IPS-18a (cell line): ENCODE data around the gene PARVG.

Experiments used
- H3K27ac ChIP-seq: one replicate; pipeline ENCODE4 v1.5.1; 2013; ENCODE audit warnings: low read length
- H3K27me3 ChIP-seq: one replicate; pipeline ENCODE4 v1.6.1; 2013; ENCODE audit warnings: mild to moderate bottlenecking, low read length; ENCODE audit not compliant: control insufficient read depth, insufficient read depth
- H3K36me3 ChIP-seq: one replicate; pipeline ENCODE4 v1.6.1; 2013; ENCODE audit warnings: low read depth, low read length; ENCODE audit not compliant: control insufficient read depth
- H3K4me1 ChIP-seq: one replicate; pipeline ENCODE4 v1.6.1; 2013; ENCODE audit warnings: low read depth, low read length; ENCODE audit not compliant: control insufficient read depth
- H3K4me3 ChIP-seq: one replicate; pipeline ENCODE4 v1.5.1; 2013; ENCODE audit warnings: low read length
- H3K9ac ChIP-seq: one replicate; pipeline ENCODE4 v1.6.1; 2013; ENCODE audit warnings: mild to moderate bottlenecking, low read length, moderate library complexity
- H3K9me3 ChIP-seq: one replicate; pipeline ENCODE4 v1.6.1; 2013; ENCODE audit warnings: low read depth, low read length; ENCODE audit not compliant: control insufficient read depth

The PARVG gene

GRCh38 chr22:44157916-44158618, 22.7 kb upstream of the PARVG start:
- Histone ChIP-seq H3K4me1 (peaks cover 21% of the 10 kb centered on the region), H3K9ac (no peak overlapping the region), H3K9me3 (no peaks in the 10 kb centered on the region), H3K4me3 (peak overlapping the region; percentile 33), H3K36me3 (no peaks in the 10 kb centered on the region), H3K27ac (no peak overlapping the region), H3K27me3 (no peaks in the 10 kb centered on the region)

- no peaks in the 10 kb centered on the region for H3K27me3 ChIP-seq
- no peak overlapping the region for H3K9ac ChIP-seq
- no peaks in the 10 kb centered on the region for H3K36me3 ChIP-seq
- H3K4me3 ChIP-seq, result no peak overlapping the region
- H3K9me3 ChIP-seq, result no peaks in the 10 kb centered on the region
- H3K27ac ChIP-seq, result no peak overlapping the region
- H3K4me1 ChIP-seq, result peaks cover 21% of the 10 kb centered on the region
Measured at GRCh38 chr22:44158816-44159215, 21.9 kb upstream of the PARVG start.

GRCh38 chr22:44159221-44159620, 21.5 kb upstream of the PARVG start:
- H3K4me3 ChIP-seq, result no peak overlapping the region
- no peaks in the 10 kb centered on the region for H3K9me3 ChIP-seq
- H3K9ac ChIP-seq, result no peak overlapping the region

DNA sequence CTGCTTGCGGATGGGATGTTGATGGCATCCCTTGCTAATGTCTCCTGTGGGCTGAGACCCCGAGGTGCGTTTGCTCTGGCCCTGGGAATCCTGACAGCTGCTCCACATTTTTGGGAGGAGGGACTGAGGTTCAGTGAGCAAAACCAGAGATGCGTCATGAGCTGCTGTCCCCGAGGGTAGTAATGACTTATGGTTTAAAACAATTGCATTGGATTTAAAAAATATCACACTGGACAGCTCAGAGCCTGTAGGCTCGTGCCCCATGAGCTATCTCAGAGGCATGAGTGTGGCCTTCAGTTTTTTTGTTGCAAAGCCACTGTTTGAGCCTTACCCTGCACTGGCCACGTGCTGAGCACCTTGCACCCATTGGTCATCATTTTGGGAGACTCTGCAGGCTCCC, 20.9 kb upstream of the PARVG start:
- H3K4me3 ChIP-seq, result no peak overlapping the region
- no peaks in the 10 kb centered on the region for H3K36me3 ChIP-seq
- H3K4me1 ChIP-seq, result peaks cover 21% of the 10 kb centered on the region
- no peaks in the 10 kb centered on the region for H3K9me3 ChIP-seq
- no peak overlapping the region for H3K9ac ChIP-seq
- no peak overlapping the region for H3K27ac ChIP-seq
- no peaks in the 10 kb centered on the region for H3K27me3 ChIP-seq

More at GRCh38 chr22:44159221-44159620, 21.5 kb upstream of the PARVG start:
- Histone ChIP-seq H3K27ac (no peak overlapping the region), H3K4me1 (peaks cover 21% of the 10 kb centered on the region), H3K36me3 (no peaks in the 10 kb centered on the region), H3K27me3 (no peaks in the 10 kb centered on the region)

GRCh38 chr22:44160421-44160820, 20.3 kb upstream of the PARVG start:
- Histone ChIP-seq H3K36me3 (no peaks in the 10 kb centered on the region), H3K27ac (no peak overlapping the region), H3K4me3 (no peak overlapping the region), H3K9ac (no peak overlapping the region), H3K27me3 (no peaks in the 10 kb centered on the region), H3K9me3 (no peaks in the 10 kb centered on the region), H3K4me1 (peaks cover 21% of the 10 kb centered on the region)

DNA sequence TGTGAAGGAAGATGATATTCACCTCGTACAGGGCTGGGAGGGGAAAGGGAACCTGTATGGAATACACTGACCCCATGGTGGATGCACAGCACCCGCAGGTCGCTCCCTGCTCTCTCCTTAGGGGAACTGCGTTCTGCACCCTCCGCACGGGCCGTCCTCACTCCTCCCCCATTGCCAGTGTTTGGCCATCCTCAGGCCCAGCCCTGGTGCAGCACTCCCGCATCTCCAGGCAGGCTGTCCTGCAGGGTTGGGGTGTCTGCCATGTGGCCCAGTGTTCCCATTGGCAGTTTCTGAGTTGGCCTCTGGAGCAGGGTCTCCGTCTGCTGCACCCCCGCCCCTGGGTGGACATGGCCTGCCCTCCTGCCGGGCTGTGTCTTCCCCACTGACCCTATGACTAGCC, 19.1 kb upstream of the PARVG start:
- Histone ChIP-seq H3K9ac (no peak overlapping the region), H3K27ac (no peak overlapping the region), H3K9me3 (no peaks in the 10 kb centered on the region), H3K36me3 (no peaks in the 10 kb centered on the region), H3K4me1 (peaks cover 21% of the 10 kb centered on the region), H3K27me3 (no peaks in the 10 kb centered on the region), H3K4me3 (no peak overlapping the region)

GRCh38 chr22:44162960-44163359, 17.8 kb upstream of the PARVG start:
- no peaks in the 10 kb centered on the region for H3K27me3 ChIP-seq
- H3K36me3 ChIP-seq, result no peaks in the 10 kb centered on the region
- H3K9ac ChIP-seq, result no peak overlapping the region
- no peaks in the 10 kb centered on the region for H3K9me3 ChIP-seq
- peaks cover 17% of the 10 kb centered on the region for H3K4me1 ChIP-seq
- no peak overlapping the region for H3K4me3 ChIP-seq
- H3K27ac ChIP-seq, result no peak overlapping the region

DNA sequence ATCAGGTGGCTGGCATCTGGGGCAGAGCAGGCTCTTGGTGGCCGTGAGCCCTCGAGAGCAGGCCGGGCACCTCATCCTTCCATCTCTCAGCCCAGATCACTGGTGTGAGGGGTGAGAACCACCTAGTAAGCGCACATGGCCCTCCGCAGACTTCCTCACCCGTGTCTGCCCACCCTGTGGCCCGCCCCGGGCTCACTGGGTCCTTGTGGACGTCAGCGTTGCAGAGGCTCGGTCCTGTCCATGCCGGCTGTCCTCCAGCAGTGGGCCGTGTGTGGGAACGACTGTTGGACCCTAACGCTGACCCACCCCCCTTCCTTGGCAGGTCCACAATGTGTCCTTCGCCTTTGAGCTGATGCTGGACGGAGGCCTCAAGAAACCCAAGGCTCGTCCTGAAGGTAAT, 17.2 kb upstream of the PARVG start:
- Histone ChIP-seq H3K27ac (no peak overlapping the region), H3K9ac (no peak overlapping the region)

GRCh38 chr22:44164031-44164430, 16.7 kb upstream of the PARVG start:
- Histone ChIP-seq H3K36me3 (no peaks in the 10 kb centered on the region), H3K9ac (no peak overlapping the region), H3K4me3 (no peak overlapping the region), H3K9me3 (no peaks in the 10 kb centered on the region), H3K4me1 (peaks cover 6% of the 10 kb centered on the region), H3K27me3 (no peaks in the 10 kb centered on the region), H3K27ac (no peak overlapping the region)

More for the DNA sequence above, 17.2 kb upstream of the PARVG start:
- Histone ChIP-seq H3K27me3 (no peaks in the 10 kb centered on the region), H3K4me1 (peaks cover 11% of the 10 kb centered on the region), H3K36me3 (no peaks in the 10 kb centered on the region), H3K9me3 (no peaks in the 10 kb centered on the region), H3K4me3 (no peak overlapping the region)

GRCh38 chr22:44165286-44165874, 15.3 kb upstream of the PARVG start:
- Histone ChIP-seq H3K9me3 (no peaks in the 10 kb centered on the region), H3K36me3 (no peaks in the 10 kb centered on the region), H3K27me3 (no peaks in the 10 kb centered on the region), H3K9ac (no peak overlapping the region), H3K4me1 (peaks cover 4% of the 10 kb centered on the region), H3K27ac (no peak overlapping the region), H3K4me3 (no peak overlapping the region)

- Histone ChIP-seq H3K27me3 (no peaks in the 10 kb centered on the region), H3K4me1 (peaks cover 8% of the 10 kb centered on the region), H3K27ac (no peak overlapping the region), H3K9me3 (no peaks in the 10 kb centered on the region), H3K4me3 (no peak overlapping the region), H3K9ac (no peak overlapping the region), H3K36me3 (no peaks in the 10 kb centered on the region)
Measured at GRCh38 chr22:44166498-44167276, 14.0 kb upstream of the PARVG start.
